WTC11 (cell line): ENCODE measurements around the gene PPIP5K2. TPM values are rescaled to one million over a fixed set of nuclear protein-coding genes. Genes with fewer than 3 reads are reported as not detected.
A peak's percentile ranks its signal among the peaks of the same experiment; 100 is the strongest.

ENCODE experiments used
- ATAC-seq: fragments of 200-7000 bp; cut with Tn5 transposase; 2 replicates; pipeline ENCODE4 v1.10.0; 2021; ENCODE audit warnings: mild to moderate bottlenecking, moderate library complexity
- CTCF ChIA-PET: fragments of 300-600 bp; sonication (Branson Sonifier 250); formaldehyde crosslinking; loops from one replicate; lab custom pipeline; 2021; ENCODE audit warnings: antibody characterized with exemption; lab: Charles Lee
- POLR2A ChIA-PET: fragments of 350-600 bp; sonication (Branson Sonifier 250); formaldehyde crosslinking; loops from one replicate; lab custom pipeline; 2021; ENCODE audit warnings: antibody characterized with exemption; lab: Charles Lee
- DNase-seq: peaks from one replicate; pipeline ENCODE4 v3.0.0; 2021; ENCODE audit warnings: low spot score
- H3K27ac Mint-ChIP-seq: 2 replicates; pipeline ENCODE4 v1.8.0; 2021; ENCODE audit warnings: mixed read lengths
- H3K27me3 Mint-ChIP-seq: 2 replicates; pipeline ENCODE4 v1.8.0; 2021; ENCODE audit warnings: low read depth, mild to moderate bottlenecking, moderate library complexity, mixed read lengths
- H3K36me3 Mint-ChIP-seq: 2 replicates; pipeline ENCODE4 v1.8.0; 2021; ENCODE audit warnings: mixed read lengths
- H3K4me1 Mint-ChIP-seq: 2 replicates; pipeline ENCODE4 v1.8.0; 2022; ENCODE audit warnings: mixed read lengths
- H3K4me3 Mint-ChIP-seq: 2 replicates; pipeline ENCODE4 v1.8.0; 2021; ENCODE audit warnings: mild to moderate bottlenecking, moderate library complexity, mixed read lengths
- H3K9me3 Mint-ChIP-seq: 2 replicates; pipeline ENCODE4 v1.8.0; 2021; ENCODE audit warnings: mixed read lengths
- CREB1 ChIP-seq: sonication (generic); formaldehyde crosslinking; IDR thresholded peaks from 2 replicates; pipeline ENCODE4 v1.8.0; 2023; ENCODE audit warnings: mild to moderate bottlenecking, missing genetic modification reagents
- ELF4 ChIP-seq: sonication (generic); formaldehyde crosslinking; IDR thresholded peaks from 2 replicates; pipeline ENCODE4 v1.8.1; 2022; ENCODE audit warnings: low read depth, mild to moderate bottlenecking, moderate library complexity, missing genetic modification reagents
- IRF2 ChIP-seq: sonication (generic); formaldehyde crosslinking; IDR thresholded peaks from 2 replicates; pipeline ENCODE4 v1.8.0; 2022; ENCODE audit warnings: low read depth, missing genetic modification reagents, borderline replicate concordance
- NR2C2 ChIP-seq: sonication (generic); formaldehyde crosslinking; IDR thresholded peaks from 2 replicates; pipeline ENCODE4 v1.8.0; 2022; ENCODE audit warnings: mild to moderate bottlenecking, missing genetic modification reagents
- SP1 ChIP-seq: sonication (generic); formaldehyde crosslinking; conservative IDR thresholded peaks from 2 replicates; pipeline ENCODE4 v1.8.1; 2022; ENCODE audit warnings: missing genetic modification reagents
- ZNF121 ChIP-seq: sonication (generic); formaldehyde crosslinking; IDR thresholded peaks from 2 replicates; pipeline ENCODE4 v1.8.0; 2023; ENCODE audit warnings: missing genetic modification reagents
- total RNA-seq: library from RNA; stranded (reverse); gene quantifications from 3 replicates; pipeline ENCODE4 v1.2.3, GENCODE V29; 2021
- TF ChIP-seq, protein P1 (sequence below): fragments of 250-450 bp; sonication (Bioruptor Pico); IDR thresholded peaks from 2 replicates; pipeline ENCODE4 v1.9.0; 2021; ENCODE audit warnings: moderate library complexity, mild to moderate bottlenecking, inconsistent platforms, borderline replicate concordance
- TF ChIP-seq, protein P2 (sequence below): sonication (generic); formaldehyde crosslinking; IDR thresholded peaks from 2 replicates; pipeline ENCODE4 v1.8.1; 2023; ENCODE audit warnings: mild to moderate bottlenecking, moderate library complexity, missing genetic modification reagents
- TF ChIP-seq, protein P3 (sequence below): sonication (generic); formaldehyde crosslinking; IDR thresholded peaks from 2 replicates; pipeline ENCODE4 v1.8.1; 2023; ENCODE audit warnings: mild to moderate bottlenecking, missing genetic modification reagents
- TF ChIP-seq, protein P4 (sequence below): fragments of 200-600 bp; IDR thresholded peaks from 2 replicates; pipeline ENCODE4 v1.8.0; 2022; ENCODE audit warnings: antibody characterized with exemption
- TF ChIP-seq, protein P5 (sequence below): fragments of 250-450 bp; sonication (Bioruptor Pico); IDR thresholded peaks from 2 replicates; pipeline ENCODE4 v1.9.0; 2021; ENCODE audit warnings: mild to moderate bottlenecking, borderline replicate concordance

The PPIP5K2 gene
- total RNA-seq, 1 experiment from 2014 or later: 67.6 TPM

DNA sequence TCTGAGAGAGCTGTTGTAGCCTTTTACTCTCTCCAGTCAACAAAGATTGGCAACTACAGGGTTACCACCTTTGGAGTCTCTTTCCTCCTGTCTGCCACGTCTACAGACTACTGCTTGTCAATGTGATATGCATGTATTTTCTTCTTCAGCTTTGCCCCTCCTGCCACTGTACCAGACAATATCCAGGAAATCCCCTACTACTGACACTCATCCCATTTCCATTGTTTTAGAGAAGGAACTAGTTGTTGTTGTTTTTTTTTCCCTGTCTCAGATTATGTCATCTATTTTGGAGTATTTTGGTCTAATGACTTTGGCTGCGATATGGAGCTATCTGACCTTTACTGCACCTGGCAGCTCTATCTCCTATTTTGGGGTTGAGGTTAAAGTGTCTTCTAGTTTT is 88.4 kb downstream of the PPIP5K2 start:
- TF ChIP-seq ELF4 (no peak), CREB1 (CRISPR knock-in tag) (no peak), SP1 (CRISPR knock-in tag) (no peak)
- TF ChIP-seq, all 79 proteins: peak for 0
- 0 out of 2 replicates have a peak, but pooled peaks cover 3% of the 10 kb centered on the region for H3K9me3 Mint-ChIP-seq
- POLR2A ChIA-PET: no interaction called here
- no peaks in the 10 kb centered on the region for H3K27me3 Mint-ChIP-seq
- no peak overlapping the region for H3K4me3 Mint-ChIP-seq
- CTCF ChIA-PET: interaction anchor here (0.8 kb wide), 1 partner anchor 184 kb away, joined by 6 read pairs; no protein-coding TSS in a partner anchor
- peaks cover 3% of the 10 kb centered on the region; the same call in 1 of the 2 replicates for H3K36me3 Mint-ChIP-seq
- DNase-seq: no peak
- H3K4me1 Mint-ChIP-seq: 0 out of 2 replicates have a peak, but pooled peaks cover 3% of the 10 kb centered on the region
- 0 out of 2 replicates have a peak overlapping the region, but pooled peaks have one; percentile 0 for H3K27ac Mint-ChIP-seq
- no peak for ATAC-seq

DNA sequence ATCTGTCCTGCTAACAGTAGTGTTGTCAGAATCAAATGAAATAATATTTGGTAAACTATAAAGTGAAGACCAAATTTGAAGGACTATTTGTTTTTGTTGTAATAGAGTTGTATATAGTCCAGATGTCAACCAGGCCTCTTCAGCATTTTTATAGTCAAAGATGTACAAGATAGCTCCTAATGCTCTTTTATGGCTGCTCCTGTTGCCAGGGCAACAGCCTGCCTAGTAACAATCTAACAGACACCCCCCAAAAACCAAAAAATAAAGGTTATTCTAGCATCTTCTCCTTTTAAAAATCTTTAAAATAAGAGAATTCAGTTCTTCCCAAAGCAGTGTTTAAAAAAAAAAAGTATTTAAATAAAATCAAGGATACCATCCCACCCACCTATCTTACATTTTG is 89.0 kb downstream of the PPIP5K2 start:
- POLR2A ChIA-PET: no interaction called here
- Mint-ChIP-seq H3K36me3 (peaks cover 3% of the 10 kb centered on the region; the same call in 1 of the 2 replicates), H3K27me3 (no peaks in the 10 kb centered on the region), H3K4me3 (no peak overlapping the region), H3K27ac (no peak overlapping the region), H3K9me3 (0 out of 2 replicates have a peak, but pooled peaks cover 3% of the 10 kb centered on the region), H3K4me1 (peaks cover 7% of the 10 kb centered on the region; the same call in 1 of the 2 replicates)
- TF ChIP-seq, protein P1, sequence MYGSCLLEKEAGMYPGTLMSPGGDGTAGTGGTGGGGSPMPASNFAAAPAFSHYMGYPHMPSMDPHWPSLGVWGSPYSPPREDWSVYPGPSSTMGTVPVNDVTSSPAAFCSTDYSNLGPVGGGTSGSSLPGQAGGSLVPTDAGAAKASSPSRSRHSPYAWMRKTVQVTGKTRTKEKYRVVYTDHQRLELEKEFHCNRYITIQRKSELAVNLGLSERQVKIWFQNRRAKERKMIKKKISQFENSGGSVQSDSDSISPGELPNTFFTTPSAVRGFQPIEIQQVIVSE (CRISPR knock-in tag): no peak
- TF ChIP-seq IRF2 (CRISPR knock-in tag): no peak
- TF ChIP-seq, protein P2, sequence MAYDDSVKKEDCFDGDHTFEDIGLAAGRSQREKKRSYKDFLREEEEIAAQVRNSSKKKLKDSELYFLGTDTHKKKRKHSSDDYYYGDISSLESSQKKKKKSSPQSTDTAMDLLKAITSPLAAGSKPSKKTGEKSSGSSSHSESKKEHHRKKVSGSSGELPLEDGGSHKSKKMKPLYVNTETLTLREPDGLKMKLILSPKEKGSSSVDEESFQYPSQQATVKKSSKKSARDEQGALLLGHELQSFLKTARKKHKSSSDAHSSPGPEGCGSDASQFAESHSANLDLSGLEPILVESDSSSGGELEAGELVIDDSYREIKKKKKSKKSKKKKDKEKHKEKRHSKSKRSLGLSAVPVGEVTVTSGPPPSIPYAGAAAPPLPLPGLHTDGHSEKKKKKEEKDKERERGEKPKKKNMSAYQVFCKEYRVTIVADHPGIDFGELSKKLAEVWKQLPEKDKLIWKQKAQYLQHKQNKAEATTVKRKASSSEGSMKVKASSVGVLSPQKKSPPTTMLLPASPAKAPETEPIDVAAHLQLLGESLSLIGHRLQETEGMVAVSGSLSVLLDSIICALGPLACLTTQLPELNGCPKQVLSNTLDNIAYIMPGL (CRISPR knock-in tag): no peak
- TF ChIP-seq, protein P3, sequence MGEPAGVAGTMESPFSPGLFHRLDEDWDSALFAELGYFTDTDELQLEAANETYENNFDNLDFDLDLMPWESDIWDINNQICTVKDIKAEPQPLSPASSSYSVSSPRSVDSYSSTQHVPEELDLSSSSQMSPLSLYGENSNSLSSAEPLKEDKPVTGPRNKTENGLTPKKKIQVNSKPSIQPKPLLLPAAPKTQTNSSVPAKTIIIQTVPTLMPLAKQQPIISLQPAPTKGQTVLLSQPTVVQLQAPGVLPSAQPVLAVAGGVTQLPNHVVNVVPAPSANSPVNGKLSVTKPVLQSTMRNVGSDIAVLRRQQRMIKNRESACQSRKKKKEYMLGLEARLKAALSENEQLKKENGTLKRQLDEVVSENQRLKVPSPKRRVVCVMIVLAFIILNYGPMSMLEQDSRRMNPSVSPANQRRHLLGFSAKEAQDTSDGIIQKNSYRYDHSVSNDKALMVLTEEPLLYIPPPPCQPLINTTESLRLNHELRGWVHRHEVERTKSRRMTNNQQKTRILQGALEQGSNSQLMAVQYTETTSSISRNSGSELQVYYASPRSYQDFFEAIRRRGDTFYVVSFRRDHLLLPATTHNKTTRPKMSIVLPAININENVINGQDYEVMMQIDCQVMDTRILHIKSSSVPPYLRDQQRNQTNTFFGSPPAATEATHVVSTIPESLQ (CRISPR knock-in tag): no peak
- TF ChIP-seq NR2C2 (CRISPR knock-in tag): no peak
- TF ChIP-seq ZNF121 (CRISPR knock-in tag): no peak
- TF ChIP-seq, protein P4, sequence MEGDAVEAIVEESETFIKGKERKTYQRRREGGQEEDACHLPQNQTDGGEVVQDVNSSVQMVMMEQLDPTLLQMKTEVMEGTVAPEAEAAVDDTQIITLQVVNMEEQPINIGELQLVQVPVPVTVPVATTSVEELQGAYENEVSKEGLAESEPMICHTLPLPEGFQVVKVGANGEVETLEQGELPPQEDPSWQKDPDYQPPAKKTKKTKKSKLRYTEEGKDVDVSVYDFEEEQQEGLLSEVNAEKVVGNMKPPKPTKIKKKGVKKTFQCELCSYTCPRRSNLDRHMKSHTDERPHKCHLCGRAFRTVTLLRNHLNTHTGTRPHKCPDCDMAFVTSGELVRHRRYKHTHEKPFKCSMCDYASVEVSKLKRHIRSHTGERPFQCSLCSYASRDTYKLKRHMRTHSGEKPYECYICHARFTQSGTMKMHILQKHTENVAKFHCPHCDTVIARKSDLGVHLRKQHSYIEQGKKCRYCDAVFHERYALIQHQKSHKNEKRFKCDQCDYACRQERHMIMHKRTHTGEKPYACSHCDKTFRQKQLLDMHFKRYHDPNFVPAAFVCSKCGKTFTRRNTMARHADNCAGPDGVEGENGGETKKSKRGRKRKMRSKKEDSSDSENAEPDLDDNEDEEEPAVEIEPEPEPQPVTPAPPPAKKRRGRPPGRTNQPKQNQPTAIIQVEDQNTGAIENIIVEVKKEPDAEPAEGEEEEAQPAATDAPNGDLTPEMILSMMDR: no peak
- TF ChIP-seq, protein P5, sequence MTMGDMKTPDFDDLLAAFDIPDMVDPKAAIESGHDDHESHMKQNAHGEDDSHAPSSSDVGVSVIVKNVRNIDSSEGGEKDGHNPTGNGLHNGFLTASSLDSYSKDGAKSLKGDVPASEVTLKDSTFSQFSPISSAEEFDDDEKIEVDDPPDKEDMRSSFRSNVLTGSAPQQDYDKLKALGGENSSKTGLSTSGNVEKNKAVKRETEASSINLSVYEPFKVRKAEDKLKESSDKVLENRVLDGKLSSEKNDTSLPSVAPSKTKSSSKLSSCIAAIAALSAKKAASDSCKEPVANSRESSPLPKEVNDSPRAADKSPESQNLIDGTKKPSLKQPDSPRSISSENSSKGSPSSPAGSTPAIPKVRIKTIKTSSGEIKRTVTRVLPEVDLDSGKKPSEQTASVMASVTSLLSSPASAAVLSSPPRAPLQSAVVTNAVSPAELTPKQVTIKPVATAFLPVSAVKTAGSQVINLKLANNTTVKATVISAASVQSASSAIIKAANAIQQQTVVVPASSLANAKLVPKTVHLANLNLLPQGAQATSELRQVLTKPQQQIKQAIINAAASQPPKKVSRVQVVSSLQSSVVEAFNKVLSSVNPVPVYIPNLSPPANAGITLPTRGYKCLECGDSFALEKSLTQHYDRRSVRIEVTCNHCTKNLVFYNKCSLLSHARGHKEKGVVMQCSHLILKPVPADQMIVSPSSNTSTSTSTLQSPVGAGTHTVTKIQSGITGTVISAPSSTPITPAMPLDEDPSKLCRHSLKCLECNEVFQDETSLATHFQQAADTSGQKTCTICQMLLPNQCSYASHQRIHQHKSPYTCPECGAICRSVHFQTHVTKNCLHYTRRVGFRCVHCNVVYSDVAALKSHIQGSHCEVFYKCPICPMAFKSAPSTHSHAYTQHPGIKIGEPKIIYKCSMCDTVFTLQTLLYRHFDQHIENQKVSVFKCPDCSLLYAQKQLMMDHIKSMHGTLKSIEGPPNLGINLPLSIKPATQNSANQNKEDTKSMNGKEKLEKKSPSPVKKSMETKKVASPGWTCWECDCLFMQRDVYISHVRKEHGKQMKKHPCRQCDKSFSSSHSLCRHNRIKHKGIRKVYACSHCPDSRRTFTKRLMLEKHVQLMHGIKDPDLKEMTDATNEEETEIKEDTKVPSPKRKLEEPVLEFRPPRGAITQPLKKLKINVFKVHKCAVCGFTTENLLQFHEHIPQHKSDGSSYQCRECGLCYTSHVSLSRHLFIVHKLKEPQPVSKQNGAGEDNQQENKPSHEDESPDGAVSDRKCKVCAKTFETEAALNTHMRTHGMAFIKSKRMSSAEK (CRISPR knock-in tag): no peak
- ATAC-seq: no peak
- CTCF ChIA-PET: interaction anchor here (0.8 kb wide), 1 partner anchor 184 kb away, joined by 6 read pairs; no protein-coding TSS in a partner anchor
- DNase-seq: no peak
